ENCODE results near the gene KIF26A.

The KIF26A gene

GRCh38 chr14:104105822-104106470 is 32.4 kb upstream of the KIF26A start:
- Histone ChIP-seq H3K27ac (ENCODE audit: low read depth, low read length) (no peak overlapping the region), H3K79me2 (ENCODE audit: insufficient read depth, low read length) (no peaks in the 10 kb centered on the region), H2AFZ (ENCODE audit: low read depth, low read length, severe bottlenecking) (no peak overlapping the region), H3K27me3 (ENCODE audit: low read length) (no peaks in the 10 kb centered on the region), H3K36me3 (ENCODE audit: low read length) (no peaks in the 10 kb centered on the region), H3K4me3 (ENCODE audit: insufficient read depth, low read length, poor library complexity, severe bottlenecking) (no peak overlapping the region), H3K4me2 (ENCODE audit: low read depth, low read length, poor library complexity, severe bottlenecking) (no peak overlapping the region), H3K9me3 (ENCODE audit: insufficient read depth, low read length) (no peaks in the 10 kb centered on the region), H3F3A (ENCODE audit: insufficient read depth) (no peaks in the 10 kb centered on the region), H3K9ac (ENCODE audit: low read length) (no peak overlapping the region), H3K9me2 (replicated peaks; ENCODE audit: insufficient read depth, low read length) (no peaks in the 10 kb centered on the region), H4K20me1 (ENCODE audit: low read depth, low read length) (no peaks in the 10 kb centered on the region)
- TF ChIP-seq CTCF (IDR thresholded peaks at IDR 0.05; ENCODE audit: insufficient read depth, low read length, poor library complexity, severe bottlenecking), result no peak
- TF ChIP-seq EZH2phosphoT487 (conservative IDR thresholded peaks at IDR 0.05; ENCODE audit: low read length), result no peak

- Histone ChIP-seq H3K9me3 (ENCODE audit: insufficient read depth, low read length) (no peaks in the 10 kb centered on the region), H3K27ac (ENCODE audit: low read depth, low read length) (no peak overlapping the region), H3F3A (ENCODE audit: insufficient read depth) (no peaks in the 10 kb centered on the region), H3K9me2 (replicated peaks; ENCODE audit: insufficient read depth, low read length) (no peaks in the 10 kb centered on the region), H3K79me2 (ENCODE audit: insufficient read depth, low read length) (no peaks in the 10 kb centered on the region), H3K27me3 (ENCODE audit: low read length) (no peaks in the 10 kb centered on the region), H3K36me3 (ENCODE audit: low read length) (no peaks in the 10 kb centered on the region), H3K4me2 (ENCODE audit: low read depth, low read length, poor library complexity, severe bottlenecking) (no peak overlapping the region), H3K9ac (ENCODE audit: low read length) (no peak overlapping the region), H3K4me3 (ENCODE audit: insufficient read depth, low read length, poor library complexity, severe bottlenecking) (no peak overlapping the region), H2AFZ (ENCODE audit: low read depth, low read length, severe bottlenecking) (no peak overlapping the region), H4K20me1 (ENCODE audit: low read depth, low read length) (no peaks in the 10 kb centered on the region)
- TF ChIP-seq CTCF (IDR thresholded peaks at IDR 0.05; ENCODE audit: insufficient read depth, low read length, poor library complexity, severe bottlenecking) (no peak), EZH2phosphoT487 (conservative IDR thresholded peaks at IDR 0.05; ENCODE audit: low read length) (no peak)
Measured at GRCh38 chr14:104106471-104106991, 31.9 kb upstream of the KIF26A start.

GRCh38 chr14:104107101-104107581 is 31.2 kb upstream of the KIF26A start:
- no peak overlapping the region for H3K4me2 ChIP-seq (ENCODE audit: low read depth, low read length, poor library complexity, severe bottlenecking)
- H3K79me2 ChIP-seq (ENCODE audit: insufficient read depth, low read length), result no peaks in the 10 kb centered on the region
- H3K27me3 ChIP-seq (ENCODE audit: low read length), result no peaks in the 10 kb centered on the region
- no peak overlapping the region for H3K4me3 ChIP-seq (ENCODE audit: insufficient read depth, low read length, poor library complexity, severe bottlenecking)
- no peak overlapping the region for H3K9ac ChIP-seq (ENCODE audit: low read length)
- no peaks in the 10 kb centered on the region for H3K9me3 ChIP-seq (ENCODE audit: insufficient read depth, low read length)
- no peaks in the 10 kb centered on the region for H3K9me2 ChIP-seq (replicated peaks; ENCODE audit: insufficient read depth, low read length)
- H4K20me1 ChIP-seq (ENCODE audit: low read depth, low read length), result no peaks in the 10 kb centered on the region
- H3F3A ChIP-seq (ENCODE audit: insufficient read depth), result no peaks in the 10 kb centered on the region
- H3K27ac ChIP-seq (ENCODE audit: low read depth, low read length), result no peak overlapping the region
- TF ChIP-seq CTCF (IDR thresholded peaks at IDR 0.05; ENCODE audit: insufficient read depth, low read length, poor library complexity, severe bottlenecking) (no peak), EZH2phosphoT487 (conservative IDR thresholded peaks at IDR 0.05; ENCODE audit: low read length) (no peak)
- H3K36me3 ChIP-seq (ENCODE audit: low read length), result no peaks in the 10 kb centered on the region
- H2AFZ ChIP-seq (ENCODE audit: low read depth, low read length, severe bottlenecking), result no peak overlapping the region
